HCT116 (cell line): ENCODE data around the gene SLC25A30.

ENCODE experiments used
- EZH2 ChIP-seq: fragments of 200-600 bp; sonication (generic); IDR thresholded peaks from 2 replicates; pipeline ENCODE4 v1.6.1; 2017; ENCODE audit warnings: antibody characterized with exemption, mixed run types
- EZH2phosphoT487 ChIP-seq: fragments of 200-600 bp; IDR thresholded peaks from 2 replicates; pipeline ENCODE4 v1.6.1; 2018; ENCODE audit warnings: antibody characterized with exemption, borderline replicate concordance
- POLR2AphosphoS5 ChIP-seq: IDR thresholded peaks from 2 replicates; pipeline ENCODE4 v1.6.1; 2011; ENCODE audit warnings: mild to moderate bottlenecking, low read depth, low read length, moderate library complexity
- SIN3A ChIP-seq: IDR thresholded peaks from 2 replicates; pipeline ENCODE4 v1.6.1; 2012; ENCODE audit warnings: low read depth
- TCF7L2 ChIP-seq: IDR thresholded peaks from 2 replicates; pipeline ENCODE4 v1.7.0; 2011; ENCODE audit warnings: borderline replicate concordance, inconsistent platforms; ENCODE audit not compliant: insufficient read depth, insufficient read length; ENCODE audit errors: extremely low read depth
- TF ChIP-seq, protein P1 (sequence below), 3 experiments: fragments of 200-600 bp in 1 of 3; sonication (generic) in 1 of 3; IDR thresholded peaks in 2 of 3; conservative IDR thresholded peaks in 1 of 3; 2 replicates each; pipeline ENCODE4 v1.5.1; 2012 to 2017; ENCODE audit warnings: low read depth in 2 of 3, low read length in 2 of 3, antibody characterized with exemption in 1 of 3, borderline replicate concordance in 1 of 3, control low read depth in 1 of 3, mild to moderate bottlenecking in 1 of 3, mixed read lengths in 1 of 3, mixed run types in 1 of 3, moderate library complexity in 1 of 3; ENCODE audit not compliant: insufficient read depth in 1 of 3
- TF ChIP-seq, protein P2 (sequence below): IDR thresholded peaks from 2 replicates; pipeline ENCODE4 v1.6.1; 2012; ENCODE audit warnings: low read depth

DNA sequence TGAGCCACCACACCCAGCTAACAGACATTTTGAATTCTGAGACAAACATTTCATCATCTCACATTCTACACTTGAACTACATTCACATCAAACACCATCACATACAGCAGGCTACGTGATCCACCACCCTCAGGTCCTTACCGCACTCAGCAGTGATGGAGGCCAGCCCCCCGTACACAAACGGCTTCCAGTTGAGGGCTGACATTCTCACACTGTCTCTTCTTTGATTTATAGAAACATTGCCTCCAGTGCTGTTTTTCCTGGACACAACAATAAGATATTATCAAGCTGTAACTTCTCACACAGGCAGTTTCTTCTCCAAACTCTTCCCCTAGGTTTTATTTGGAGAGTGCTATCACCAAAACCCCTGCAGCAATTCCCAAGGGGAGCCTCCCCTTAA, 7.0 kb downstream of the SLC25A30 start:
- TF ChIP-seq, protein P1, sequence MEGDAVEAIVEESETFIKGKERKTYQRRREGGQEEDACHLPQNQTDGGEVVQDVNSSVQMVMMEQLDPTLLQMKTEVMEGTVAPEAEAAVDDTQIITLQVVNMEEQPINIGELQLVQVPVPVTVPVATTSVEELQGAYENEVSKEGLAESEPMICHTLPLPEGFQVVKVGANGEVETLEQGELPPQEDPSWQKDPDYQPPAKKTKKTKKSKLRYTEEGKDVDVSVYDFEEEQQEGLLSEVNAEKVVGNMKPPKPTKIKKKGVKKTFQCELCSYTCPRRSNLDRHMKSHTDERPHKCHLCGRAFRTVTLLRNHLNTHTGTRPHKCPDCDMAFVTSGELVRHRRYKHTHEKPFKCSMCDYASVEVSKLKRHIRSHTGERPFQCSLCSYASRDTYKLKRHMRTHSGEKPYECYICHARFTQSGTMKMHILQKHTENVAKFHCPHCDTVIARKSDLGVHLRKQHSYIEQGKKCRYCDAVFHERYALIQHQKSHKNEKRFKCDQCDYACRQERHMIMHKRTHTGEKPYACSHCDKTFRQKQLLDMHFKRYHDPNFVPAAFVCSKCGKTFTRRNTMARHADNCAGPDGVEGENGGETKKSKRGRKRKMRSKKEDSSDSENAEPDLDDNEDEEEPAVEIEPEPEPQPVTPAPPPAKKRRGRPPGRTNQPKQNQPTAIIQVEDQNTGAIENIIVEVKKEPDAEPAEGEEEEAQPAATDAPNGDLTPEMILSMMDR (IDR thresholded peaks at IDR 0.05 in 2 of 3, conservative IDR thresholded peaks at IDR 0.05 in 1 of 3; ENCODE audit: borderline replicate concordance in 1 of 3, insufficient read depth in 1 of 3, low read depth in 2 of 3, low read length in 2 of 3) = no peak
- TF ChIP-seq, protein P2, sequence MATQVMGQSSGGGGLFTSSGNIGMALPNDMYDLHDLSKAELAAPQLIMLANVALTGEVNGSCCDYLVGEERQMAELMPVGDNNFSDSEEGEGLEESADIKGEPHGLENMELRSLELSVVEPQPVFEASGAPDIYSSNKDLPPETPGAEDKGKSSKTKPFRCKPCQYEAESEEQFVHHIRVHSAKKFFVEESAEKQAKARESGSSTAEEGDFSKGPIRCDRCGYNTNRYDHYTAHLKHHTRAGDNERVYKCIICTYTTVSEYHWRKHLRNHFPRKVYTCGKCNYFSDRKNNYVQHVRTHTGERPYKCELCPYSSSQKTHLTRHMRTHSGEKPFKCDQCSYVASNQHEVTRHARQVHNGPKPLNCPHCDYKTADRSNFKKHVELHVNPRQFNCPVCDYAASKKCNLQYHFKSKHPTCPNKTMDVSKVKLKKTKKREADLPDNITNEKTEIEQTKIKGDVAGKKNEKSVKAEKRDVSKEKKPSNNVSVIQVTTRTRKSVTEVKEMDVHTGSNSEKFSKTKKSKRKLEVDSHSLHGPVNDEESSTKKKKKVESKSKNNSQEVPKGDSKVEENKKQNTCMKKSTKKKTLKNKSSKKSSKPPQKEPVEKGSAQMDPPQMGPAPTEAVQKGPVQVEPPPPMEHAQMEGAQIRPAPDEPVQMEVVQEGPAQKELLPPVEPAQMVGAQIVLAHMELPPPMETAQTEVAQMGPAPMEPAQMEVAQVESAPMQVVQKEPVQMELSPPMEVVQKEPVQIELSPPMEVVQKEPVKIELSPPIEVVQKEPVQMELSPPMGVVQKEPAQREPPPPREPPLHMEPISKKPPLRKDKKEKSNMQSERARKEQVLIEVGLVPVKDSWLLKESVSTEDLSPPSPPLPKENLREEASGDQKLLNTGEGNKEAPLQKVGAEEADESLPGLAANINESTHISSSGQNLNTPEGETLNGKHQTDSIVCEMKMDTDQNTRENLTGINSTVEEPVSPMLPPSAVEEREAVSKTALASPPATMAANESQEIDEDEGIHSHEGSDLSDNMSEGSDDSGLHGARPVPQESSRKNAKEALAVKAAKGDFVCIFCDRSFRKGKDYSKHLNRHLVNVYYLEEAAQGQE = no peak
- TF ChIP-seq SIN3A (no peak), EZH2 (no peak), EZH2phosphoT487 (no peak), TCF7L2 (no peak), POLR2AphosphoS5 (no peak)
